ENCODE results near the gene PLA2G2C. TPM values are rescaled to one million over a fixed set of nuclear protein-coding genes. Genes with fewer than 3 reads are reported as not detected.

The PLA2G2C gene
- total RNA-seq, 2 experiments from 2014 or later = not detected

DNA sequence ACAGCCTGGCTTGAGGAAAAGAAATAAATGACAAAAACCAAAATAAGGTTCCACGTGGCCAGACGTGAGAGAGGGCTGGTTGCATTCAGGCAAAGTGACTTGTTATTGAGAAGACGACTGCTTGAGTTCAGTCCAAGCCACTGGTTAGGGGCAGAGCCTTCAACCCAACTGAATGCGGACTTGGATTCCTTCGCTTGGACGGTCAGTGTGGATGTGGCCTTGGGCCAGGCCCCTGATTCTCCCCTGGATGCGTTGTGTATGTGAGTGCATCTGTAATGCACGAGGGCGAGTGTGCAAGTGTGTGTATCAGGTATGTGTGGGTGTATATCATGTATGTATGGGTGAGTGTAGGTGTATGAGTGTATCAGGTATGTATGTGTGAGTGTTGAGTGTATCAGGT is 45.3 kb downstream of the PLA2G2C start:
- TF ChIP-seq, protein P1, sequence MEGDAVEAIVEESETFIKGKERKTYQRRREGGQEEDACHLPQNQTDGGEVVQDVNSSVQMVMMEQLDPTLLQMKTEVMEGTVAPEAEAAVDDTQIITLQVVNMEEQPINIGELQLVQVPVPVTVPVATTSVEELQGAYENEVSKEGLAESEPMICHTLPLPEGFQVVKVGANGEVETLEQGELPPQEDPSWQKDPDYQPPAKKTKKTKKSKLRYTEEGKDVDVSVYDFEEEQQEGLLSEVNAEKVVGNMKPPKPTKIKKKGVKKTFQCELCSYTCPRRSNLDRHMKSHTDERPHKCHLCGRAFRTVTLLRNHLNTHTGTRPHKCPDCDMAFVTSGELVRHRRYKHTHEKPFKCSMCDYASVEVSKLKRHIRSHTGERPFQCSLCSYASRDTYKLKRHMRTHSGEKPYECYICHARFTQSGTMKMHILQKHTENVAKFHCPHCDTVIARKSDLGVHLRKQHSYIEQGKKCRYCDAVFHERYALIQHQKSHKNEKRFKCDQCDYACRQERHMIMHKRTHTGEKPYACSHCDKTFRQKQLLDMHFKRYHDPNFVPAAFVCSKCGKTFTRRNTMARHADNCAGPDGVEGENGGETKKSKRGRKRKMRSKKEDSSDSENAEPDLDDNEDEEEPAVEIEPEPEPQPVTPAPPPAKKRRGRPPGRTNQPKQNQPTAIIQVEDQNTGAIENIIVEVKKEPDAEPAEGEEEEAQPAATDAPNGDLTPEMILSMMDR (IDR thresholded peaks at IDR 0.05) = no peak
- CTCF ChIA-PET = no interaction called here
- no peaks in the 10 kb centered on the region for H3K36me3 Mint-ChIP-seq (ENCODE audit: low read depth)
- intact Hi-C loops (cut with DNase I, micrococcal nuclease) = no loop called here
- Histone ChIP-seq H3K36me3 (ENCODE audit: insufficient read depth, low read length) (no peaks in the 10 kb centered on the region), H3K4me1 (ENCODE audit: insufficient read depth, low read length) (no peaks in the 10 kb centered on the region), H3K27me3 (ENCODE audit: control insufficient read depth in 1 of 2, insufficient read depth in 2 of 2, low read length in 2 of 2) (peaks cover 0 to 6% of the 10 kb centered on the region in 2 experiments), H3K27ac (ENCODE audit: low read depth in 1 of 2, low read length in 2 of 2) (no peak overlapping the region), H3K9me3 (ENCODE audit: control insufficient read depth in 1 of 2, insufficient read depth in 1 of 2, low read length in 2 of 2) (no peaks in the 10 kb centered on the region), H3K4me3 (ENCODE audit: low read length) (no peak overlapping the region)
- H3K27ac Mint-ChIP-seq = no peak overlapping the region
- DNase-seq (no peak), ATAC-seq (ENCODE audit: poor library complexity) (no peak)
- peaks cover 12% of the 10 kb centered on the region for H3K27me3 Mint-ChIP-seq
- no peaks in the 10 kb centered on the region for H3K4me1 Mint-ChIP-seq (ENCODE audit: low read depth)
- POLR2A ChIA-PET = no interaction called here
- no peaks in the 10 kb centered on the region for H3K9me3 Mint-ChIP-seq
- H3K4me3 Mint-ChIP-seq = no peak overlapping the region

DNA sequence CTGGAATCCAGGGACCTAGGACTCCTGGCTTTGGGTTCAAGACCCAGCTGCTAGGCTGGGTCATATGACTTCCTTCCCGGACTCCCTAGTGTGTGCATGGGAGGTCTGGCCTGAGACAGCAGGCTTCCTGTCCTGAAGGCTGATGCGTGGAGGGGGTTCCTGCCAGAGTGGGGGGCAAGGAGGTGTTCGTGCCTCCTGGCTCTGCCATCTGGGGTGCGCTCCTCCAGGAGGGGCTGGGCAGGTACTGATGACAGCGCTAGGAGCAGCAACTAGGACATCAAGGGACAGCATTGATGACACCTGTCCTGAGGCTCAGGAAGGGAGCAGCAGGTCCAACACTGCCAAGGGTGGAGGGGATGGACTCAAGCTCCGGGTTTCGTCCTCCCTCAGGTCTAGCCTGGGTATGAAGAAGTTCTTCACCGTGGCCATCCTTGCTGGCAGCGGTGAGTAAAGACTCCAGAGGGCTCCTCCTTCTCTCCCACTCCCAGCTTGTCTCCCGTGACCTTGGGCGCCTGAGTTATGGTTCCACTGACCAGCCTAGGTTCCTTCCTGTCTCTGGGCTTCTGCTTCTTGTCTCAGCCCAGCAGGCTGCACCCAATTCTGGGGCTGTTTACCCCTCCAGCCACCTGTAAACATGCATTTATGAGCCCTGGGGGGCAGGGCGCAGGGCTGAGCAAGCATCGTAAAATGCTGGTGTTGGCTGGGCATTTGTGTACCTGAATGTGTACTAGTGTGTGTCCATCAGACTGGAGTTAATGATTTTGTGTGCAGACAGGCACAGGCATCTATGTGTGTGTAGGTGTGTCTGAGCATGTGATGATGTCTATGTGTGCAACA is 46.3 kb downstream of the PLA2G2C start:
- Mint-ChIP-seq H3K4me3 (no peak overlapping the region), H3K4me1 (ENCODE audit: low read depth) (no peaks in the 10 kb centered on the region), H3K27me3 (peaks cover 16% of the 10 kb centered on the region), H3K36me3 (ENCODE audit: low read depth) (no peaks in the 10 kb centered on the region), H3K9me3 (no peaks in the 10 kb centered on the region), H3K27ac (no peak overlapping the region)
- no peaks in the 10 kb centered on the region for H3K4me1 ChIP-seq (ENCODE audit: insufficient read depth, low read length)
- POLR2A ChIA-PET = no interaction called here
- no peak overlapping the region for H3K27ac ChIP-seq (ENCODE audit: low read depth in 1 of 2, low read length in 2 of 2)
- no peaks in the 10 kb centered on the region for H3K9me3 ChIP-seq (ENCODE audit: control insufficient read depth in 1 of 2, insufficient read depth in 1 of 2, low read length in 2 of 2)
- CTCF ChIA-PET = no interaction called here
- H3K27me3 ChIP-seq (ENCODE audit: control insufficient read depth in 1 of 2, insufficient read depth in 2 of 2, low read length in 2 of 2) = peaks cover 0 to 6% of the 10 kb centered on the region in 2 experiments
- H3K36me3 ChIP-seq (ENCODE audit: insufficient read depth, low read length) = no peaks in the 10 kb centered on the region
- H3K4me3 ChIP-seq (ENCODE audit: low read length) = no peak overlapping the region
- intact Hi-C loops (cut with DNase I, micrococcal nuclease) = no loop called here
- ATAC-seq (ENCODE audit: poor library complexity) = no peak
- DNase-seq = no peak
- TF ChIP-seq, protein P1 (IDR thresholded peaks at IDR 0.05) = no peak

DNA sequence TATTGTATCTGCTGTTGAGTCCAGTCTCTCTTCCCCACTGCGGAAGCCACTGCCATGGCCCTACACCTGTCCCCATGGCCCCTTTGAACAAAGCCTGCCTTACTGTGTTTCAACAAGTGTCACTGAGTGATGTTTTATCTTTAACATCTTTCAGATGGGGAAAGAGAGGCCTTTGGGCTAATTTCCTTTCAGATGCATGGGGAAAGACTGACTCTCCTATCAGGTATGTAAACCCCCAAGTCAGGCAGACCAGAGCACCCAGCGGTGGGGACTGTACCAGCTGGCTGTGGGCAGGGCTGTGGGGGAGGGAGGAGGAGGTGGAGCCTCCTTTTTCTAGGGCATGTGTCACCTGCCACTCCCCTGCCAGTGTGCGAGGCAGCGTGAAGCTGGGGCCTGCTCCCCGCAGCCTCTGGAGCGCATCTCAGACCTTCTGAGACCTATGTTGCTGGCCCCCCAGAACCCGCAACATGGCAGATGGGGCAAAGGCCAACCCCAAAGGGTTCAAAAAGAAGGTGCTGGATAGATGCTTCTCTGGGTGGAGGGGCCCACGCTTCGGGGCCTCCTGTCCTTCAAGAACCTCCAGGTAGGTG is 47.3 kb downstream of the PLA2G2C start, which contains the start of gene PLA2G2F:
Gene PLA2G2F (plus strand): TSS at position 363 of the 590 bp plus-strand sequence. CDS start 105 bp downstream, at position 468.
- H3K27me3 Mint-ChIP-seq = peaks cover 16% of the 10 kb centered on the region
- H3K4me1 Mint-ChIP-seq (ENCODE audit: low read depth) = no peaks in the 10 kb centered on the region
- Histone ChIP-seq H3K27me3 (ENCODE audit: control insufficient read depth in 1 of 2, insufficient read depth in 2 of 2, low read length in 2 of 2) (peaks cover 0 to 11% of the 10 kb centered on the region in 2 experiments), H3K9me3 (ENCODE audit: control insufficient read depth in 1 of 2, insufficient read depth in 1 of 2, low read length in 2 of 2) (no peaks in the 10 kb centered on the region), H3K36me3 (ENCODE audit: insufficient read depth, low read length) (no peaks in the 10 kb centered on the region), H3K4me3 (ENCODE audit: low read length) (no peak within 1 kb of the TSS), H3K4me1 (ENCODE audit: insufficient read depth, low read length) (no peaks in the 10 kb centered on the region), H3K27ac (ENCODE audit: low read depth in 1 of 2, low read length in 2 of 2) (no peak within 1 kb of the TSS)
- H3K27ac Mint-ChIP-seq = no peak within 1 kb of the TSS
- DNase-seq = no peak
- no peaks in the 10 kb centered on the region for H3K9me3 Mint-ChIP-seq
- ATAC-seq (ENCODE audit: poor library complexity) = no peak
- H3K36me3 Mint-ChIP-seq (ENCODE audit: low read depth) = no peaks in the 10 kb centered on the region
- POLR2A ChIA-PET = no interaction called here
- no peak within 1 kb of the TSS for H3K4me3 Mint-ChIP-seq
- CTCF ChIA-PET = no interaction called here
- intact Hi-C loops (cut with DNase I, micrococcal nuclease) = no loop called here
- TF ChIP-seq, protein P1 (IDR thresholded peaks at IDR 0.05) = no peak
